Osteoblast (primary cell): ENCODE measurements around the gene TUBGCP6. TPM values are rescaled to one million over a fixed set of nuclear protein-coding genes. Genes with fewer than 3 reads are reported as not detected.
"Not testable (repeated sequence)": the region's sequence is repeated elsewhere in the genome, so short reads cannot be mapped to it uniquely, and the experiment has no call there.

ENCODE experiments used
- DNase-seq: peaks from one replicate; pipeline ENCODE4 v3.0.0; 2011; ENCODE audit warnings: low spot score, mixed read lengths; ENCODE audit not compliant: insufficient read length; ENCODE audit errors: missing footprints
- H2AFZ ChIP-seq: 2 replicates; pipeline ENCODE4 v1.6.0; 2011; ENCODE audit warnings: mild to moderate bottlenecking, low read length
- H3K27ac ChIP-seq: 2 replicates; pipeline ENCODE4 v1.5.1; 2011; ENCODE audit warnings: mild to moderate bottlenecking, low read depth, low read length, moderate library complexity
- H3K27me3 ChIP-seq: 2 replicates; pipeline ENCODE4 v1.6.0; 2012; ENCODE audit warnings: mild to moderate bottlenecking, control low read depth, inconsistent platforms, low read length, moderate library complexity; ENCODE audit not compliant: insufficient read depth
- H3K36me3 ChIP-seq: 2 replicates; pipeline ENCODE4 v1.5.1; 2011; ENCODE audit warnings: mild to moderate bottlenecking, low read length, control low read depth, moderate library complexity; ENCODE audit not compliant: insufficient read depth
- H3K4me1 ChIP-seq: 2 replicates; pipeline ENCODE4 v1.5.1; 2011; ENCODE audit warnings: mild to moderate bottlenecking, low read length, control low read depth, moderate library complexity; ENCODE audit not compliant: insufficient read depth
- H3K4me2 ChIP-seq: 2 replicates; pipeline ENCODE4 v1.6.0; 2011; ENCODE audit warnings: mild to moderate bottlenecking, low read length; ENCODE audit not compliant: insufficient read depth
- H3K4me3 ChIP-seq: fragments of 200-600 bp; sonication (generic); 3 replicates; pipeline ENCODE4 v1.5.1; 2012; ENCODE audit warnings: mild to moderate bottlenecking, low read length, inconsistent platforms; ENCODE audit not compliant: insufficient read depth
- H3K79me2 ChIP-seq: 2 replicates; pipeline ENCODE4 v1.6.0; 2012; ENCODE audit warnings: mild to moderate bottlenecking, low read length, control low read depth, inconsistent platforms; ENCODE audit not compliant: insufficient read depth
- H3K9me3 ChIP-seq: 2 replicates; pipeline ENCODE4 v1.5.1; 2011; ENCODE audit warnings: low read depth, low read length, control low read depth
- H4K20me1 ChIP-seq: 2 replicates; pipeline ENCODE4 v1.6.0; 2012; ENCODE audit warnings: mild to moderate bottlenecking, low read length, control low read depth; ENCODE audit not compliant: insufficient read depth
- total RNA-seq: library from RNA; depleted of rRNA; stranded (reverse); fragments of >200 nt; gene quantifications from 2 replicates; pipeline ENCODE4 v1.2.3, GENCODE V29; 2012
- TF ChIP-seq, protein P1 (sequence below): IDR thresholded peaks from 2 replicates; pipeline ENCODE4 v1.5.1; 2011; ENCODE audit warnings: mild to moderate bottlenecking, low read depth, low read length, moderate library complexity; ENCODE audit errors: extremely low read depth

TUBGCP6 gene
- total RNA-seq, 1 donor: 28.2 TPM

- Histone ChIP-seq H4K20me1 (no peaks in the 10 kb centered on the region), H3K4me1 (no peaks in the 10 kb centered on the region), H3K4me2 (peak within 1 kb of the TSS; percentile 53), H3K79me2 (no peaks in the 10 kb centered on the region), H3K9me3 (no peaks in the 10 kb centered on the region), H3K36me3 (no peaks in the 10 kb centered on the region), H3K27ac (no peak within 1 kb of the TSS), H3K27me3 (peaks cover 14% of the 10 kb centered on the region), H2AFZ (no peak within 1 kb of the TSS), H3K4me3 (peak within 1 kb of the TSS; percentile 57)
- TF ChIP-seq, protein P1, sequence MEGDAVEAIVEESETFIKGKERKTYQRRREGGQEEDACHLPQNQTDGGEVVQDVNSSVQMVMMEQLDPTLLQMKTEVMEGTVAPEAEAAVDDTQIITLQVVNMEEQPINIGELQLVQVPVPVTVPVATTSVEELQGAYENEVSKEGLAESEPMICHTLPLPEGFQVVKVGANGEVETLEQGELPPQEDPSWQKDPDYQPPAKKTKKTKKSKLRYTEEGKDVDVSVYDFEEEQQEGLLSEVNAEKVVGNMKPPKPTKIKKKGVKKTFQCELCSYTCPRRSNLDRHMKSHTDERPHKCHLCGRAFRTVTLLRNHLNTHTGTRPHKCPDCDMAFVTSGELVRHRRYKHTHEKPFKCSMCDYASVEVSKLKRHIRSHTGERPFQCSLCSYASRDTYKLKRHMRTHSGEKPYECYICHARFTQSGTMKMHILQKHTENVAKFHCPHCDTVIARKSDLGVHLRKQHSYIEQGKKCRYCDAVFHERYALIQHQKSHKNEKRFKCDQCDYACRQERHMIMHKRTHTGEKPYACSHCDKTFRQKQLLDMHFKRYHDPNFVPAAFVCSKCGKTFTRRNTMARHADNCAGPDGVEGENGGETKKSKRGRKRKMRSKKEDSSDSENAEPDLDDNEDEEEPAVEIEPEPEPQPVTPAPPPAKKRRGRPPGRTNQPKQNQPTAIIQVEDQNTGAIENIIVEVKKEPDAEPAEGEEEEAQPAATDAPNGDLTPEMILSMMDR: no peak
- peak; percentile 87 for DNase-seq
Observed at GRCh38 chr22:50170453-50171318, 74.1 kb downstream of the TUBGCP6 start, which contains the start of gene PANX2. Gene PANX2 (plus strand): TSS chr22:50170731. CDS start chr22:50170731, 0 bp downstream.

DNA sequence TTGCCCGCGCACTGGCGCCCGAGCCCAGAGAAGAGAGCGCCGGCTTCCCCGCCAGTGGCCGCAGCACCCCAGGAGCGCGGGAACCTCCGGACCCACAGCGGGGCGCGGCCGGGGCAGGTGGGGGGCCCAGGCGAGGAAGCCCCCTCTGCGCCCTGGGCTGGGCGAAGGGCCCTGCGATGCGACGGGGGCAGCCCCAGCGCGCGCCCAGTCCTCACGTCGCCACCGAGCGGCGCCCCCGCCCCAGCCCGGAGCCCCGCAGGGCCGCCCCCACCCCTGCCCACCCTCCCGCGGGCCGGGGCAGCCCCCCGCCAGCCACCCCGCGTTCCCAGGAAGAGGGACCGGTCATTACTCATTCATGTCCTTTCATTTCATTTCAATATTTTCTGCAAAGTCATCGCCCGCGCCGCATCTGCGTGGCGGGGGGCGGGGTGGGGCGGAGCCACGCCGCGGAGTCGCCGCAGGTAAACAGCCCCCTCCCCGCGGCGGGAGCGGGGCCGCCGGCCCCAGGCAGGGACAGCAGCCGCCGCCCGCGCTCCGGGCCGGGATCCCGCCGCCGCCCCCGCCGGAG lies 75.0 kb downstream of the TUBGCP6 start:
- H3K9me3 ChIP-seq: no peaks in the 10 kb centered on the region
- H3K79me2 ChIP-seq: no peaks in the 10 kb centered on the region
- no peaks in the 10 kb centered on the region for H3K4me1 ChIP-seq
- H2AFZ ChIP-seq: no peak overlapping the region
- TF ChIP-seq, protein P1: no peak
- H3K27ac ChIP-seq: no peak overlapping the region
- peak; percentile 91 for DNase-seq
- H3K4me2 ChIP-seq: peak overlapping the region; percentile 28
- H3K27me3 ChIP-seq: peaks cover 14% of the 10 kb centered on the region
- peak overlapping the region; percentile 56 for H3K4me3 ChIP-seq
- H3K36me3 ChIP-seq: no peaks in the 10 kb centered on the region
- H4K20me1 ChIP-seq: no peaks in the 10 kb centered on the region

DNA sequence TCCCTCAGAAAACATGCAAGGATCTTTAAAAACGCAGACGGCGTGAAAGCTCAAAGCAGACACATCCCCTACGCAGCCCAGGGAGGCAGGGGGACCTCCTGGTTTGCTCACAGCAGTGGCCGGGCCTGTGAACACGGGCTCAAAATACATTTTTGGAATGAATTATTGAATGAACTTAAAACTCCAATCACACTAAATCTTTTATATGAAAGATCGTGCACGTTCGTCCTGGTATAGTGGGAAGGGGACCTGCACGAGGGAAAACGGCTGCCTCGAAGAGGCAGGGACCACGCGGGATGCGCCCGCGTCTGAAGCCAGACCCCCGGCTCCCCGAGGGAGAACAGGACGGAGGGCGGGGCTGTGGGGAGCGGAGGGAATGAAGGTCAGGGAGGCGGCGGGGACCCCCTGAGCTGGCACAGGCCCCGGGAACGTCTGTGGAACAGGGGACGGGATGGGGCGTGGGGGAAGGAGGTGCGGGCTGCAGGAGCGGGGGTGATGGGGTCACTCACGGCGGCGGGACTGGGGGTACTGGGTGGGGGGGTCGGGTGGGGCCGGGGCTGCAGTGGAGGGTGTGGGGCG lies 75.6 kb downstream of the TUBGCP6 start:
- no peak overlapping the region for H3K4me2 ChIP-seq
- no peaks in the 10 kb centered on the region for H3K36me3 ChIP-seq
- H3K4me3 ChIP-seq: no peak overlapping the region
- H3K79me2 ChIP-seq: no peaks in the 10 kb centered on the region
- H3K4me1 ChIP-seq: no peaks in the 10 kb centered on the region
- TF ChIP-seq, protein P1: no peak
- H3K27ac ChIP-seq: no peak overlapping the region
- H3K27me3 ChIP-seq: peaks cover 14% of the 10 kb centered on the region
- no peak for DNase-seq
- H4K20me1 ChIP-seq: no peaks in the 10 kb centered on the region
- no peaks in the 10 kb centered on the region for H3K9me3 ChIP-seq
- no peak overlapping the region for H2AFZ ChIP-seq

DNA sequence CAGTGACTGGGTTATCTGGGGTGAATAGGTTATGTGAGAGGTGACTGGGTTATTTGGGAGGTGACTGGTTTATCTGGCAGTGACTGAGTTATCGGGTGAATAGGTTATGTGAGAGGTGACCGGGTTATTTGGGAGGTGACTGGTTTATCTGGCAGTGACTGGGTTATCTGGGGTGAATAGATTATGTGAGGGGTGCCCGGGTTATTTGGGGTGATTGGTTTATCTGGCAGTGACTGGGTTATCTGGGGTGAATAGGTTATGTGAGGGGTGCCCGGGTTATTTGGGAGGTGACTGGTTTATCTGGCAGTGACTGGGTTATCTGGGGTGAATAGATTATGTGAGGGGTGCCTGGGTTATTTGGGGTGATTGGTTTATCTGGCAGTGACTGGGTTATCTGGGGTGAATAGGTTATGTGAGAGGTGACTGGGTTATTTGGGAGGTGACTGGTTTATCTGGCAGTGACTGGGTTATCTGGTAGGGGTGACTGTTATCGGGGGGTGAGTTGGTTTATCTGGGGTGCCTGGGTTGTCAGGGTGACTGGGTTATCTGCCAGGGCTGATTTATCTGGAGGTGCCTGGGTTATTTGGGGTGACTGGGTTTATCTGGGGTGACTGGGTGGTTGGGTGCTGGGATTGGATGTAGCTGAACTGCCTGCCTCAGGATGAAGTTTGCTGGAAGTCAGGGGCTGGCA lies 76.2 kb downstream of the TUBGCP6 start:
- H2AFZ ChIP-seq, H3K36me3 ChIP-seq, H3K9me3 ChIP-seq: not testable (repeated sequence)

More for the DNA sequence above, 76.2 kb downstream of the TUBGCP6 start:
- not testable (repeated sequence) for H3K27ac ChIP-seq, H4K20me1 ChIP-seq, H3K4me3 ChIP-seq, H3K4me1 ChIP-seq, H3K79me2 ChIP-seq, H3K4me2 ChIP-seq
- H3K27me3 ChIP-seq: peaks cover 14% of the 10 kb centered on the region
- DNase-seq: peak; percentile 45
